Neural progenitor cell (in vitro differentiated cells): Measurements from ENCODE around the gene ATAD2B.

Experiments
- EZH2 ChIP-seq: fragments of 200-600 bp; sonication (generic); IDR thresholded peaks from 2 replicates; pipeline ENCODE4 v1.6.1; 2017; ENCODE audit warnings: antibody characterized with exemption, mild to moderate bottlenecking, moderate library complexity
- EZH2phosphoT487 ChIP-seq: fragments of 200-600 bp; sonication (generic); IDR thresholded peaks from 2 replicates; pipeline ENCODE4 v1.6.1; 2017; ENCODE audit warnings: antibody characterized with exemption
- TF ChIP-seq, protein P1 (sequence below): fragments of 200-600 bp; sonication (generic); IDR thresholded peaks from 2 replicates; pipeline ENCODE4 v1.5.1; 2017; ENCODE audit warnings: antibody characterized with exemption, mild to moderate bottlenecking

DNA sequence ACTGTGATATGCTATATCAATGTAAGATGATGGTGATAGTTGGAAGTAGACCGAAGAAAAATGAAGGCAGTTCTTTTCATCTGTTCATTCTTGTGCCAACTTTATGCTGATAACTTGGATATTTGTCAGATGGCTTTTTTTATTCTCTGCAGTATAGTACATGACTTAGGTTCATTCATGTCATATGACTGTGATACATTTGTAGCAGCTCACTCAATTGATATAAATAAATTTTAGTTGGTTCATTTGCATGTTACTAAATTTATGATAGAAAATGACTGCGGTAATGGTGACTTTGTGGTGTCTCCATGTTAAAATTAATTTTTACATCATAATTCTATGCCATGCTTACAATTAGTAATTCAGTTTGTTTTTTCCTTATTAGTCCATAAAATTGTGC lies 20.4 kb upstream of the ATAD2B start:
- TF ChIP-seq, protein P1, sequence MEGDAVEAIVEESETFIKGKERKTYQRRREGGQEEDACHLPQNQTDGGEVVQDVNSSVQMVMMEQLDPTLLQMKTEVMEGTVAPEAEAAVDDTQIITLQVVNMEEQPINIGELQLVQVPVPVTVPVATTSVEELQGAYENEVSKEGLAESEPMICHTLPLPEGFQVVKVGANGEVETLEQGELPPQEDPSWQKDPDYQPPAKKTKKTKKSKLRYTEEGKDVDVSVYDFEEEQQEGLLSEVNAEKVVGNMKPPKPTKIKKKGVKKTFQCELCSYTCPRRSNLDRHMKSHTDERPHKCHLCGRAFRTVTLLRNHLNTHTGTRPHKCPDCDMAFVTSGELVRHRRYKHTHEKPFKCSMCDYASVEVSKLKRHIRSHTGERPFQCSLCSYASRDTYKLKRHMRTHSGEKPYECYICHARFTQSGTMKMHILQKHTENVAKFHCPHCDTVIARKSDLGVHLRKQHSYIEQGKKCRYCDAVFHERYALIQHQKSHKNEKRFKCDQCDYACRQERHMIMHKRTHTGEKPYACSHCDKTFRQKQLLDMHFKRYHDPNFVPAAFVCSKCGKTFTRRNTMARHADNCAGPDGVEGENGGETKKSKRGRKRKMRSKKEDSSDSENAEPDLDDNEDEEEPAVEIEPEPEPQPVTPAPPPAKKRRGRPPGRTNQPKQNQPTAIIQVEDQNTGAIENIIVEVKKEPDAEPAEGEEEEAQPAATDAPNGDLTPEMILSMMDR: no peak
- TF ChIP-seq EZH2phosphoT487 (no peak), EZH2 (no peak)
